Cardiac muscle cell (in vitro differentiated cells and primary cell): ENCODE results near the gene HOXC11. TPM values are rescaled to one million over a fixed set of nuclear protein-coding genes. Genes with fewer than 3 reads are reported as not detected.

Source experiments
- DNase-seq, 2 donors: peaks; one replicate each; pipeline versions ENCODE4 v3.0.0 to v3.0.0-alpha.2; 2010 to 2017; ENCODE audit warnings: low read depth in 1 of 2, low spot score in 1 of 2
- H3K27ac ChIP-seq: fragments of 200-600 bp; sonication (generic); 2 replicates; pipeline ENCODE4 v1.5.1; 2016
- H3K27me3 ChIP-seq: fragments of 200-600 bp; sonication (generic); 2 replicates; pipeline ENCODE4 v1.6.0; 2016; ENCODE audit warnings: control low read depth
- H3K36me3 ChIP-seq: fragments of 200-600 bp; sonication (generic); 2 replicates; pipeline ENCODE4 v1.5.1; 2016; ENCODE audit warnings: control low read depth
- H3K4me1 ChIP-seq: fragments of 200-600 bp; sonication (generic); 2 replicates; pipeline ENCODE4 v1.8.1; 2017; ENCODE audit warnings: low read depth, mild to moderate bottlenecking, mixed run types
- H3K4me3 ChIP-seq: fragments of 200-600 bp; sonication (generic); 2 replicates; pipeline ENCODE4 v1.5.1; 2016; ENCODE audit warnings: mild to moderate bottlenecking
- H3K9me3 ChIP-seq: fragments of 200-600 bp; sonication (generic); 2 replicates; pipeline ENCODE4 v1.5.1; 2017; ENCODE audit warnings: low read depth, mild to moderate bottlenecking, control low read depth
- CTCF ChIP-seq: IDR thresholded peaks from 2 replicates; pipeline ENCODE4 v1.5.1; 2012; ENCODE audit warnings: low read depth, mild to moderate bottlenecking, low read length
- polyA plus RNA-seq: library from polyadenylated mRNA; unstranded; fragments of >200 nt; fragmentation: Nextera tagmentation; extraction: Ambion mirVana; gene quantifications from 2 replicates; pipeline ENCODE4 v1.2.1, GENCODE V29; 2016
- total RNA-seq: library from RNA; depleted of rRNA; stranded (reverse); fragments of >200 nt; gene quantifications from 2 replicates; pipeline ENCODE4 v1.2.3, GENCODE V29; 2016

Gene HOXC11
- total and polyA plus RNA-seq, 2 experiments from 2014 or later, result not detected

- H3K9me3 ChIP-seq, result no peaks in the 10 kb centered on the region
- H3K27me3 ChIP-seq, result peaks cover 100% of the 10 kb centered on the region
- no peak for TF ChIP-seq CTCF
- DNase-seq, result no peak
- no peaks in the 10 kb centered on the region for H3K4me1 ChIP-seq
- H3K27ac ChIP-seq, result no peak overlapping the region
- H3K4me3 ChIP-seq, result no peak overlapping the region
- H3K36me3 ChIP-seq, result no peaks in the 10 kb centered on the region
These were observed 8.0 kb downstream of the HOXC11 start for GRCh38 chr12:53980802-53981496.

GRCh38 chr12:53981634-53982565 lies 9.0 kb downstream of the HOXC11 start:
- DNase-seq, result no peak
- peaks cover 100% of the 10 kb centered on the region for H3K27me3 ChIP-seq
- no peak overlapping the region for H3K27ac ChIP-seq
- H3K36me3 ChIP-seq, result no peaks in the 10 kb centered on the region
- no peak overlapping the region for H3K4me3 ChIP-seq
- no peak for TF ChIP-seq CTCF
- H3K4me1 ChIP-seq, result no peaks in the 10 kb centered on the region
- H3K9me3 ChIP-seq, result no peaks in the 10 kb centered on the region

GRCh38 chr12:53982648-53983567 lies 10.0 kb downstream of the HOXC11 start:
- Histone ChIP-seq H3K4me1 (no peaks in the 10 kb centered on the region), H3K27ac (no peak overlapping the region), H3K27me3 (peaks cover 100% of the 10 kb centered on the region), H3K36me3 (no peaks in the 10 kb centered on the region), H3K9me3 (no peaks in the 10 kb centered on the region), H3K4me3 (no peak overlapping the region)
- no peak for DNase-seq
- TF ChIP-seq CTCF, result no peak

GRCh38 chr12:53983568-53983949 lies 10.6 kb downstream of the HOXC11 start:
- Histone ChIP-seq H3K27me3 (peaks cover 100% of the 10 kb centered on the region), H3K9me3 (no peaks in the 10 kb centered on the region), H3K36me3 (no peaks in the 10 kb centered on the region), H3K27ac (no peak overlapping the region), H3K4me1 (no peaks in the 10 kb centered on the region), H3K4me3 (no peak overlapping the region)
- no peak for TF ChIP-seq CTCF
- no peak for DNase-seq

- H3K4me3 ChIP-seq, result no peak overlapping the region
- no peak for TF ChIP-seq CTCF
These were observed 11.1 kb downstream of the HOXC11 start for GRCh38 chr12:53983950-53984572.

More at GRCh38 chr12:53983950-53984572, 11.1 kb downstream of the HOXC11 start:
- Histone ChIP-seq H3K9me3 (no peaks in the 10 kb centered on the region), H3K4me1 (no peaks in the 10 kb centered on the region), H3K36me3 (no peaks in the 10 kb centered on the region), H3K27me3 (peaks cover 100% of the 10 kb centered on the region), H3K27ac (no peak overlapping the region)
- DNase-seq, result no peak
